Stimulated activated CD8-positive, alpha-beta memory T cell treated with anti-CD3 and anti-CD28 coated beads, Interleukin-12 subunit alpha, Interleukin-12 subunit beta, amount 100 ng/mL, for 4 hours (primary cell): ENCODE measurements around the gene NDUFV2.
A peak's percentile ranks its signal among the peaks of the same experiment; 100 is the strongest.
"Not testable (repeated sequence)": the region's sequence is repeated elsewhere in the genome, so short reads cannot be mapped to it uniquely, and the experiment has no call there.

Experiments used
- DNase-seq: peaks from one replicate; pipeline ENCODE4 v3.0.0-alpha.2; 2020; ENCODE audit warnings: low read depth

NDUFV2 gene

GRCh38 chr18:9102508-9103375 is at the start of gene NDUFV2:
Gene NDUFV2, plus strand, starts transcription at chr18:9102699. Its CDS starts 45 bp downstream, at chr18:9102744.
- DNase-seq = peak; percentile 98

- DNase-seq = no peak
Measured at GRCh38 chr18:9053814-9054213, 48.7 kb upstream of the NDUFV2 start.

GRCh38 chr18:9055185-9055584 is 47.3 kb upstream of the NDUFV2 start:
- no peak for DNase-seq

GRCh38 chr18:9055626-9056025 is 46.9 kb upstream of the NDUFV2 start:
- DNase-seq = no peak

GRCh38 chr18:9057646-9058045 is 44.9 kb upstream of the NDUFV2 start:
- no peak for DNase-seq

GRCh38 chr18:9058406-9058805 is 44.1 kb upstream of the NDUFV2 start:
- no peak for DNase-seq

- no peak for DNase-seq
Measured at GRCh38 chr18:9062418-9062751, 40.1 kb upstream of the NDUFV2 start.

GRCh38 chr18:9065864-9066263 is 36.6 kb upstream of the NDUFV2 start:
- no peak for DNase-seq

- DNase-seq = no peak
Measured at GRCh38 chr18:9066358-9066757, 36.1 kb upstream of the NDUFV2 start.

- no peak for DNase-seq
Measured at GRCh38 chr18:9066817-9067306, 35.6 kb upstream of the NDUFV2 start.

GRCh38 chr18:9067823-9068222 is 34.7 kb upstream of the NDUFV2 start:
- DNase-seq = no peak

GRCh38 chr18:9068346-9068745 is 34.2 kb upstream of the NDUFV2 start:
- DNase-seq = no peak

- DNase-seq = no peak
Measured at GRCh38 chr18:9069601-9070000, 32.9 kb upstream of the NDUFV2 start.

- no peak for DNase-seq
Measured at GRCh38 chr18:9070212-9070611, 32.3 kb upstream of the NDUFV2 start.

GRCh38 chr18:9079818-9080528 is 22.5 kb upstream of the NDUFV2 start:
- no peak for DNase-seq

GRCh38 chr18:9081940-9082339 is 20.6 kb upstream of the NDUFV2 start:
- DNase-seq = no peak

GRCh38 chr18:9082711-9083510 is 19.6 kb upstream of the NDUFV2 start:
- DNase-seq = no peak

- DNase-seq = no peak
Measured at GRCh38 chr18:9086015-9086414, 16.5 kb upstream of the NDUFV2 start.

- DNase-seq = no peak
Measured at GRCh38 chr18:9086624-9087023, 15.9 kb upstream of the NDUFV2 start.

GRCh38 chr18:9087144-9087543 is 15.4 kb upstream of the NDUFV2 start:
- DNase-seq = no peak

GRCh38 chr18:9088252-9088651 is 14.2 kb upstream of the NDUFV2 start:
- no peak for DNase-seq

- not testable (repeated sequence) for DNase-seq
Measured at GRCh38 chr18:9088727-9089126, 13.8 kb upstream of the NDUFV2 start.
